MM.1S (cell line): ENCODE results near the gene ADAP1.

ENCODE experiments used
- EZH2 ChIP-seq: fragments of 300-600 bp; sonication (generic); optimal IDR thresholded peaks from 2 replicates; pipeline ENCODE3; 2017; ENCODE audit warnings: low read depth, mild to moderate bottlenecking, antibody characterized with exemption, low read length, mixed read lengths
- TF ChIP-seq, protein P1 (sequence below): fragments of 300-600 bp; sonication (generic); IDR thresholded peaks from 2 replicates; pipeline ENCODE4 v1.5.1; 2016; ENCODE audit warnings: antibody characterized with exemption, low read length, mixed read lengths

DNA sequence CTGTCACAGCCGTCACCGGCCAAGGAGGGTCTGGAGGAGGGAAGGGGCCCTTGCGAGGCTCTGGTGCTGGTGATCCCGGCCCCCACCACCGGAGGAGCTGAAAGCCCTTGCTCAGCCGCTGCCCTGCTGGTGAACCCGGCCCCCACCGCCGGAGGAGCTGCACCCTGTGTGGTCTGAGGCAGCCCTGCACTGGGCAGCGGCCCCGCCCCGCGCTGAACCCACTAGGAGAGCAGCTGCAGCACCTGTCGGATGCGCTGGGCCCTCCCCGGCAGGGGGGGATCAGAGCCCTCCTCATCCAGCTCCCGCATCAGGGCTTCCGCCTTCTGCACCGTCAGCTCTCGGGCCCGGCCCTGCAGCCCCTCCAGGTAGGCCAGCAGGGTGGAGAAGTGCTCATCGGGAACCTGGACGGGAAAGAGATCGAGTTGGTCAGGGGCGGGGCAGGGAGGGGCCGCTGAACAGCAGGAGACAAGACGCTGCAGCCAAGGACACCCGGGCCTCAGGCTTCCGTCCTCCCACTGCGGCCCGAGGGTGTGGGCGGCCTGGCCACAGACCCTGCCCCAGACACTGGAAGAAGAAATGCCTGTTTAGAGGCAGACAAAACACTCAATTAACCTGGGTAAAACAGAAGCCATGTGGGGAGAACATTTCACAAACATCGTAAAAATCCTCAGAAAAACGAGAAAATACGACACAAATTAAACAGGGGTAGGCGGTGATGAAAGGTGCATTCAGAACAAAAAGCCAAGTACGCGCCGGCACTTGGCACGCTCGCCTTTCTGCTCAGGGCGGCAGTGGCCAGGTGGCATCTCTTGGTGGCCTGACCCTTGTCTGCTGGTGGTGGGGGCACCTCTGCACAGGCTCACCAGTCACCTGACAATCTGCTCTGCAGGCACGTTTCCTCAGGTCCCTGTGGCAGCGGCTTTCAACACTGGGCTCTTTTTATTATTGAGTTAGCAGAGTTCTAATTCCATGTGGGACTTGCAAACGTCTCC is 43.2 kb upstream of the ADAP1 start:
- TF ChIP-seq, protein P1, sequence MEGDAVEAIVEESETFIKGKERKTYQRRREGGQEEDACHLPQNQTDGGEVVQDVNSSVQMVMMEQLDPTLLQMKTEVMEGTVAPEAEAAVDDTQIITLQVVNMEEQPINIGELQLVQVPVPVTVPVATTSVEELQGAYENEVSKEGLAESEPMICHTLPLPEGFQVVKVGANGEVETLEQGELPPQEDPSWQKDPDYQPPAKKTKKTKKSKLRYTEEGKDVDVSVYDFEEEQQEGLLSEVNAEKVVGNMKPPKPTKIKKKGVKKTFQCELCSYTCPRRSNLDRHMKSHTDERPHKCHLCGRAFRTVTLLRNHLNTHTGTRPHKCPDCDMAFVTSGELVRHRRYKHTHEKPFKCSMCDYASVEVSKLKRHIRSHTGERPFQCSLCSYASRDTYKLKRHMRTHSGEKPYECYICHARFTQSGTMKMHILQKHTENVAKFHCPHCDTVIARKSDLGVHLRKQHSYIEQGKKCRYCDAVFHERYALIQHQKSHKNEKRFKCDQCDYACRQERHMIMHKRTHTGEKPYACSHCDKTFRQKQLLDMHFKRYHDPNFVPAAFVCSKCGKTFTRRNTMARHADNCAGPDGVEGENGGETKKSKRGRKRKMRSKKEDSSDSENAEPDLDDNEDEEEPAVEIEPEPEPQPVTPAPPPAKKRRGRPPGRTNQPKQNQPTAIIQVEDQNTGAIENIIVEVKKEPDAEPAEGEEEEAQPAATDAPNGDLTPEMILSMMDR, result no peak
- TF ChIP-seq EZH2, result no peak
